H9 (cell line): Measurements from ENCODE around the gene ITPKB. TPM values are rescaled to one million over a fixed set of nuclear protein-coding genes. Genes with fewer than 3 reads are reported as not detected.
"Not testable (repeated sequence)": the region's sequence is repeated elsewhere in the genome, so short reads cannot be mapped to it uniquely, and the experiment has no call there.

Source experiments
- DNase-seq: peaks from one replicate; pipeline ENCODE4 v3.0.0-alpha.2; 2017
- H2AFZ ChIP-seq: one replicate; pipeline ENCODE4 v1.6.1; 2013; ENCODE audit warnings: mild to moderate bottlenecking, low read length, control low read depth, moderate library complexity
- H2AK5ac ChIP-seq: 2 replicates; pipeline ENCODE4 v1.6.1; 2013; ENCODE audit warnings: low read length, control low read depth, mixed read lengths; ENCODE audit not compliant: insufficient read length
- H2BK120ac ChIP-seq: one replicate; pipeline ENCODE4 v1.6.1; 2013; ENCODE audit warnings: low read depth, mild to moderate bottlenecking, low read length, control low read depth, inconsistent platforms; ENCODE audit not compliant: poor library complexity, severe bottlenecking
- H2BK12ac ChIP-seq: 2 replicates; pipeline ENCODE4 v1.6.1; 2013; ENCODE audit warnings: low read length, control low read depth, mixed read lengths, low read depth; ENCODE audit not compliant: insufficient read length
- H2BK15ac ChIP-seq: 2 replicates; pipeline ENCODE4 v1.6.1; 2013; ENCODE audit warnings: low read depth, low read length, control low read depth
- H2BK20ac ChIP-seq: one replicate; pipeline ENCODE4 v1.6.1; 2013; ENCODE audit warnings: low read depth, mild to moderate bottlenecking, low read length, control low read depth, inconsistent platforms; ENCODE audit not compliant: poor library complexity, severe bottlenecking
- H2BK5ac ChIP-seq: 2 replicates; pipeline ENCODE4 v1.6.1; 2013; ENCODE audit warnings: low read length, control low read depth, mixed read lengths; ENCODE audit not compliant: insufficient read length
- H3K14ac ChIP-seq: 2 replicates; pipeline ENCODE4 v1.6.1; 2013; ENCODE audit warnings: low read length, control low read depth; ENCODE audit not compliant: insufficient read depth
- H3K18ac ChIP-seq: 2 replicates; pipeline ENCODE4 v1.6.1; 2013; ENCODE audit warnings: low read depth, mild to moderate bottlenecking, mixed read lengths, low read length, control low read depth; ENCODE audit not compliant: insufficient read length
- H3K23ac ChIP-seq: 2 replicates; pipeline ENCODE4 v1.6.1; 2013; ENCODE audit warnings: low read length, control low read depth, mixed read lengths, low read depth; ENCODE audit not compliant: insufficient read length
- H3K23me2 ChIP-seq: 2 replicates; pipeline ENCODE4 v1.6.1; 2013; ENCODE audit warnings: low read depth, mild to moderate bottlenecking, mixed read lengths, low read length, control low read depth; ENCODE audit not compliant: insufficient read length, poor library complexity, severe bottlenecking
- H3K27ac ChIP-seq: 2 replicates; pipeline ENCODE4 v1.5.1; 2013; ENCODE audit warnings: low read length, control low read depth, mixed read lengths, low read depth; ENCODE audit not compliant: insufficient read length
- H3K27me3 ChIP-seq: 2 replicates; pipeline ENCODE4 v1.6.1; 2013; ENCODE audit warnings: low read length, control low read depth, inconsistent platforms; ENCODE audit not compliant: insufficient read depth
- H3K4ac ChIP-seq: 2 replicates; pipeline ENCODE4 v1.6.1; 2013; ENCODE audit warnings: low read depth, mild to moderate bottlenecking, control low read depth, inconsistent platforms, low read length, moderate library complexity
- H3K4me1 ChIP-seq: 2 replicates; pipeline ENCODE4 v1.6.1; 2013; ENCODE audit warnings: low read length, control low read depth, inconsistent platforms; ENCODE audit not compliant: insufficient read depth
- H3K4me2 ChIP-seq: 2 replicates; pipeline ENCODE4 v1.6.1; 2013; ENCODE audit warnings: low read length, control low read depth, mixed read lengths; ENCODE audit not compliant: insufficient read length, insufficient read depth
- H3K56ac ChIP-seq: 2 replicates; pipeline ENCODE4 v1.6.1; 2013; ENCODE audit warnings: low read depth, mild to moderate bottlenecking, mixed read lengths, low read length, control low read depth; ENCODE audit not compliant: insufficient read length
- H3K79me1 ChIP-seq: 2 replicates; pipeline ENCODE4 v1.6.1; 2013; ENCODE audit warnings: low read depth, mild to moderate bottlenecking, moderate library complexity, low read length, control low read depth, inconsistent platforms; ENCODE audit not compliant: insufficient read depth, poor library complexity, severe bottlenecking
- H3K79me2 ChIP-seq: 2 replicates; pipeline ENCODE4 v1.6.1; 2013; ENCODE audit warnings: low read length, control low read depth, inconsistent platforms; ENCODE audit not compliant: insufficient read depth
- H3K9ac ChIP-seq: 2 replicates; pipeline ENCODE4 v1.6.1; 2013; ENCODE audit warnings: low read length, control low read depth, mixed read lengths; ENCODE audit not compliant: insufficient read length; ENCODE audit errors: extremely low read depth
- H3K9me3 ChIP-seq: one replicate; pipeline ENCODE4 v1.6.1; 2013; ENCODE audit warnings: low read depth, low read length, inconsistent platforms; ENCODE audit not compliant: control insufficient read depth
- H3T11ph ChIP-seq: one replicate; pipeline ENCODE4 v1.6.1; 2013; ENCODE audit warnings: mild to moderate bottlenecking, low read length, control low read depth, inconsistent platforms
- H4K20me1 ChIP-seq: one replicate; pipeline ENCODE4 v1.6.1; 2013; ENCODE audit not compliant: control insufficient read depth, insufficient read length, insufficient read depth
- H4K5ac ChIP-seq: 2 replicates; pipeline ENCODE4 v1.6.1; 2013; ENCODE audit warnings: low read depth, mild to moderate bottlenecking, mixed read lengths, low read length, control low read depth; ENCODE audit not compliant: insufficient read length
- H4K8ac ChIP-seq: replicated peaks from 2 replicates; pipeline ENCODE4 v1.6.1; 2013; ENCODE audit warnings: low read length, control low read depth, mixed read lengths, low read depth; ENCODE audit not compliant: insufficient read length
- H4K91ac ChIP-seq: 2 replicates; pipeline ENCODE4 v1.6.1; 2013; ENCODE audit warnings: low read depth, mild to moderate bottlenecking, moderate library complexity, mixed read lengths, low read length, control low read depth; ENCODE audit not compliant: insufficient read length
- H3K27ac Mint-ChIP-seq, 3 experiments: 2 replicates in 2 of 3; 3 replicates in 1 of 3; pipeline ENCODE4 v1.8.0; 2020 to 2021; ENCODE audit warnings: mixed read lengths in 3 of 3, mild to moderate bottlenecking in 1 of 3, moderate library complexity in 1 of 3
- H3K27me3 Mint-ChIP-seq: 2 replicates; pipeline ENCODE4 v1.8.0; 2021; ENCODE audit warnings: low read depth, mild to moderate bottlenecking, moderate library complexity, mixed read lengths
- H3K36me3 Mint-ChIP-seq, 3 experiments: 2 replicates in 2 of 3; 3 replicates in 1 of 3; pipeline ENCODE4 v1.8.0; 2020 to 2021; ENCODE audit warnings: low read depth in 3 of 3, mixed read lengths in 3 of 3; ENCODE audit not compliant: insufficient read depth in 1 of 3
- H3K4me1 Mint-ChIP-seq, 2 experiments: 2 replicates each; pipeline ENCODE4 v1.8.0; 2020; ENCODE audit warnings: mixed read lengths in 2 of 2
- H3K4me3 Mint-ChIP-seq, 2 experiments: 2 replicates in 1 of 2; 3 replicates in 1 of 2; pipeline ENCODE4 v1.8.0; 2020 to 2021; ENCODE audit warnings: mild to moderate bottlenecking in 2 of 2, mixed read lengths in 2 of 2, moderate library complexity in 1 of 2
- H3K9me3 Mint-ChIP-seq, 2 experiments: 2 replicates in 1 of 2; 3 replicates in 1 of 2; pipeline ENCODE4 v1.8.0; 2020; ENCODE audit warnings: mild to moderate bottlenecking in 2 of 2, mixed read lengths in 2 of 2, moderate library complexity in 1 of 2
- CTCF ChIP-seq: fragments of 200-600 bp; sonication (generic); conservative IDR thresholded peaks from 3 replicates; pipeline ENCODE4 v1.8.0; 2021; ENCODE audit warnings: antibody characterized with exemption, mild to moderate bottlenecking
- WGBS: extraction: QIAGEN DNeasy Blood & Tissue Kit; methylation state at CpG from one replicate; pipeline ENCODE4 v1.1.7; 2013; ENCODE audit warnings: missing lambda C conversion rate, low lambda C conversion rate, mixed read lengths; ENCODE audit not compliant: insufficient read length; ENCODE audit errors: extremely low coverage; 5-methylcytosine and 5-hydroxymethylcytosine counted together
- total RNA-seq: library from RNA; stranded (reverse); gene quantifications from 2 replicates; pipeline ENCODE4 v1.2.1, GENCODE V29; 2021

The ITPKB gene
- total RNA-seq, 1 experiment from 2014 or later, result 3.8 TPM

GRCh38 chr1:226615876-226616275 lies 123.2 kb downstream of the ITPKB start:
- no peak for DNase-seq
- Mint-ChIP-seq H3K4me3 (no peak overlapping the region), H3K27me3 (peaks cover 7% of the 10 kb centered on the region), H3K4me1 (peaks cover 0 to 4% of the 10 kb centered on the region in 2 experiments; a peak in 2 of 4 replicates), H3K36me3 (no peaks in the 10 kb centered on the region; a peak in 1 of 7 replicates), H3K27ac (no peak overlapping the region), H3K9me3 (peaks cover 11 to 13% of the 10 kb centered on the region in 2 experiments)
- no peak overlapping the region for H3K23ac ChIP-seq
- H3K27me3 ChIP-seq, result no peaks in the 10 kb centered on the region
- no peak overlapping the region for H2AFZ ChIP-seq
- TF ChIP-seq CTCF, result no peak
- H2BK5ac ChIP-seq, result no peak overlapping the region
- H3K4me1 ChIP-seq, result no peaks in the 10 kb centered on the region
- no peak overlapping the region for H4K5ac ChIP-seq
- H2BK12ac ChIP-seq, result no peak overlapping the region
- no peak overlapping the region for H2BK120ac ChIP-seq
- H3K9me3 ChIP-seq, result no peaks in the 10 kb centered on the region
- H3K9ac ChIP-seq, result no peak overlapping the region
- H4K20me1 ChIP-seq, result no peaks in the 10 kb centered on the region
- no peaks in the 10 kb centered on the region for H3K79me1 ChIP-seq
- WGBS, result no CpG with 5 or more reads among the region's 9 CpGs
- H3K79me2 ChIP-seq, result no peaks in the 10 kb centered on the region
- no peak overlapping the region for H4K8ac ChIP-seq
- no peak overlapping the region for H2BK15ac ChIP-seq
- H3K23me2 ChIP-seq, result no peaks in the 10 kb centered on the region
- no peak overlapping the region for H4K91ac ChIP-seq
- no peak overlapping the region for H3K18ac ChIP-seq
- H3T11ph ChIP-seq, result no peak overlapping the region
- no peak overlapping the region for H3K14ac ChIP-seq
- no peak overlapping the region for H3K27ac ChIP-seq
- H2AK5ac ChIP-seq, result no peak overlapping the region
- H3K4ac ChIP-seq, result no peak overlapping the region
- H3K56ac ChIP-seq, result no peak overlapping the region
- H3K4me2 ChIP-seq, result no peak overlapping the region
- H2BK20ac ChIP-seq, result no peak overlapping the region

- H4K5ac ChIP-seq, H3K14ac ChIP-seq, H3T11ph ChIP-seq, H2BK12ac ChIP-seq, H3K9ac ChIP-seq, H3K18ac ChIP-seq, H3K9me3 ChIP-seq, H3K27ac ChIP-seq, H3K4ac ChIP-seq, H3K23me2 ChIP-seq, H4K20me1 ChIP-seq, H3K27me3 ChIP-seq, H2BK15ac ChIP-seq, H3K56ac ChIP-seq, H2BK5ac ChIP-seq, H3K4me2 ChIP-seq, H4K8ac ChIP-seq, H2AFZ ChIP-seq, H3K4me1 ChIP-seq, DNase-seq, H3K4me3 Mint-ChIP-seq, H2AK5ac ChIP-seq, H3K27me3 Mint-ChIP-seq, H3K36me3 Mint-ChIP-seq, H3K79me2 ChIP-seq, H2BK20ac ChIP-seq, H3K79me1 ChIP-seq, H2BK120ac ChIP-seq, H4K91ac ChIP-seq, H3K27ac Mint-ChIP-seq, H3K23ac ChIP-seq: not testable (repeated sequence)
- H3K4me1 Mint-ChIP-seq, result peaks cover 8 to 29% of the 10 kb centered on the region in 2 experiments
- H3K9me3 Mint-ChIP-seq, result peaks cover 11 to 13% of the 10 kb centered on the region in 2 experiments
- WGBS, result no CpG with 5 or more reads among the region's 6 CpGs
Observed at GRCh38 chr1:226611980-226612379, 127.1 kb downstream of the ITPKB start.
